SK-N-SH (cell line): ENCODE results near the gene RAF1.
"Not testable (repeated sequence)": the region's sequence is repeated elsewhere in the genome, so short reads cannot be mapped to it uniquely, and the experiment has no call there.

Experiments used
- CTCF ChIP-seq: fragments of 200-600 bp; sonication (generic); IDR thresholded peaks from 2 replicates; pipeline ENCODE4 v1.6.1; 2017; ENCODE audit warnings: antibody characterized with exemption, mild to moderate bottlenecking, moderate library complexity
- EZH2phosphoT487 ChIP-seq: fragments of 200-600 bp; sonication (generic); IDR thresholded peaks from 2 replicates; pipeline ENCODE4 v1.6.1; 2017; ENCODE audit warnings: low read depth, mixed run types, mild to moderate bottlenecking, antibody characterized with exemption, moderate library complexity, borderline replicate concordance
- FOXM1 ChIP-seq: IDR thresholded peaks from 2 replicates; pipeline ENCODE4 v1.4.0; 2012; ENCODE audit warnings: low read depth, mild to moderate bottlenecking
- JUND ChIP-seq: IDR thresholded peaks from 2 replicates; pipeline ENCODE4 v1.4.0; 2012
- POLR2AphosphoS5 ChIP-seq: IDR thresholded peaks from 2 replicates; pipeline ENCODE4 v1.6.1; 2012; ENCODE audit warnings: low read depth, low read length
- RAD21 ChIP-seq: IDR thresholded peaks from 2 replicates; pipeline ENCODE4 v1.6.1; 2012; ENCODE audit warnings: mild to moderate bottlenecking, low read length
- RFX5 ChIP-seq: IDR thresholded peaks from 2 replicates; pipeline ENCODE4 v1.6.1; 2012; ENCODE audit warnings: mild to moderate bottlenecking, improper control_type of control experiment, low read length

- TF ChIP-seq JUND, CTCF, FOXM1, RAD21, POLR2AphosphoS5, EZH2phosphoT487, RFX5: not testable (repeated sequence)
These were observed 33.1 kb downstream of the RAF1 start for GRCh38 chr3:12630843-12631242.
